NCI-H1048 (cell line): ENCODE results near the gene SSTR5.
"Not testable (repeated sequence)": the region's sequence is repeated elsewhere in the genome, so short reads cannot be mapped to it uniquely, and the experiment has no call there.

ENCODE experiments used
- DNase-seq: peaks from one replicate; lab custom pipeline; 2025; lab: John Stamatoyannopoulos, UW

SSTR5 gene

DNA sequence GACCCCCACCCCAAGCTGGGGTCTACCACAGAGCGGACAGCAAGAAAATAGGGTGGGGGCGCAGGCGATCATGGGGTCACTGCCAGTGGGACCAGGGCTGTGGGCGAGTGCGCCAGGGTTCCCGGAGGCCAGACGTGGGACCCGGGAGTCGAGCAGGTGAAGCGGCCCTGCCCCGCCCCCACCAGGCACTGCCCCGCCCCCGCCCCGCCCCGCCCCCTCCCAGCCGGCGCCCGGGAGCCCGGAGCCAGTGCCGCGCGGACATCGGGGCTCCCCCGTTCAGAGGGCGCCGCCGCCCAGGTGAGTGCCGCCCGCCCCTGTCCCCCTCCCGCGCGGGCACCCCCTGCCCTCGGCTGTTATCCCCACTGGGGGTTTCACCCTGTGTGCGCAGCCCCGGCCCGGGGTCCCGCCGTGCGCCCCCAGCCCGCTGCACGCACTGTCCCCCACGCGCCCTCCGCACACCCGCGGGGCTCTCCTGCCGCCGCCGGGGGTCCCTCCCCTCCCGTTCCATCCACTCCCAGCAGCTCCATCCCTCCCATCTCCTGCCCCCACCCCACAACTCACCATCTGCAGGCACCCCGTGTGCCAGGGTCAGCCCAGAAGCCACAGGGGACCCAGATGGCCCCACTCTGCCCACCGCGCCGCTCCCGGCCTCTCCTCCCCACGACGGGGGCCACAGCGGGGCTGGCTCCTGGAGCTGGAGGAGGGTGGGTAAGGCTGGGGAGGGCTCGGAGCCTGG is at the start of gene SSTR5:
TSS of gene SSTR5 (plus strand) at position 222 of the 736 bp plus-strand sequence. CDS start 6,122 bp downstream, outside the sequence.
- DNase-seq, result no peak

DNA sequence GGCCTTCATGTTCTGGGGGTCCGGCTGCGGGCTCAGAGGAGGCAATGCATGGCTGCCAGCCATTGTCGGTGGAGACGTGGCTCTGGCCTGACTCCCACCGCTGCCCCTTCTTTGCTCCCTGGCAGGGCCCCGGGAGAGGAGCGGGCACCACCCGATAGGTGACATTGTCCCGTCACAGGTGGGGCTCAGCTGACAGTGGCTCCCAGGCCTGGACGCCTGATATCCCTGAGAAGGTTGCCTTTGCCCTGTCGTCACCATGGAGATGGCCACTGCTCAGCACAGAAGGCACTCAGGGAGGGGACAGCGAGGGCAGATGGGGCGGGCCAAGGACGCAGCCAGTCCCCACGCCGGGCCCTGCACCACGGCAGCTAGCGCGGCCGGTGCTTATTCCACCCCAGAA is 48.4 kb upstream of the SSTR5 start:
- no peak for DNase-seq

DNA sequence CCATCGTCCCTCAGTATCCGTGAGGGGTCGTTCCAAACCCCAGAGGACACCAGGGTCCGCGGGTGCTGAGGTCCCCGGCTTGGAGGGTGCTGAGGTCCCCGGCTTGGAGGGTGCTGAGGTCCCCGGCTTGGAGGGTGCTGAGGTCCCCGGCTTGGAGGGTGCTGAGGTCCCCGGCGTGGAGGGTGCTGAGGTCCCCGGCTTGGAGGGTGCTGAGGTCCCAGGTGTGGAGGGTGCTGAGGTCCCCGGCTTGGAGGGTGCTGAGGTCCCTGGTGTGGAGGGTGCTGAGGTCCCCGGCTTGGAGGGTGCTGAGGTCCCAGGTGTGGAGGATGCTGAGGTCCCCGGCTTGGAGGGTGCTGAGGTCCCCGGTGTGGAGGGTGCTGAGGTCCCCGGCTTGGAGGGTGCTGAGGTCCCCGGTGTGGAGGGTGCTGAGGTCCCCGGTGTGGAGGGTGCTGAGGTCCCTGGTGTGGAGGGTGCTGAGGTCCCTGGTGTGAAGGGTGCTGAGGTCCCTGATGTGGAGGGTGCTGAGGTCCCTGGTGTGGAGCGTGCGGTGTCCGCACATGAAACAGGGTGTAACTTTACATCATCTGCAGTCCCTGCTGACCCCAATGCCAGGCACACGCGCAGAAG is 47.3 kb upstream of the SSTR5 start:
- DNase-seq, result not testable (repeated sequence)

DNA sequence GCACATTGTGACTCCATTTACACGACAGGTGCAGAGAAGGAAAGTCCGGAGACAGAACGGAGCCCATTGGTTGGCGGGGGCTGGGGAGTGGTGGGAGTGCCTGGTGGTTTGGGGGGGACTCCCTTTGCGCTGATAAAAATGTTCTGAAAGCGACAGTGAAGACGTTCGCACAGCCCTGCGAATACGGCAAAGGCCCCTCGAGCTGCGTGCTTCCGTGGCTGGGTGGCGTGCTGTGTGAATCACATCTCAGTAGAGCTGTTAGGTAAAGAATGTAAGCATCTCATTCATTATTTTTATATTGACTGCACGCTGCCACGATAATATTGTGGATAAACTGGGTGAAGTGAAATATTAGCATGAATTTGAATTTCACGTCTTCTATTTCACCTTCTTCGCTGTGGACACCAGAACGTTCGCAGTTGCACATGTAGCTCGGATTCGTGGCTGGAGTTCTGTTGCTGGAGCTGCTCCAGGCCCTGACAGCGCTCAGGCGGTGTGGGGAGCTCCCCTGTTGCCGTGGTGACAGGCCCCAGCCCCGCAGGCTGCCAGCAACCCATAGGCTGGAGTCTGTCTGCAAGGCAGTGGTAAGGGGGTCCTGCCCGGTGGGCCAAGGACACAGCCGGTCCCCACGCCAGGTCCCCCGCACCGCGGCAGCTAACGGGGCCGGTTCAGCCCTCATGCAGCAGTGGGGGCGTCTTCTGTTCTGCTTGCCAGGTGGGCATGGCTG is 46.3 kb upstream of the SSTR5 start:
- no peak for DNase-seq

- DNase-seq, result no peak
Observed at GRCh38 chr16:1026784-1027500, 45.6 kb upstream of the SSTR5 start.

DNA sequence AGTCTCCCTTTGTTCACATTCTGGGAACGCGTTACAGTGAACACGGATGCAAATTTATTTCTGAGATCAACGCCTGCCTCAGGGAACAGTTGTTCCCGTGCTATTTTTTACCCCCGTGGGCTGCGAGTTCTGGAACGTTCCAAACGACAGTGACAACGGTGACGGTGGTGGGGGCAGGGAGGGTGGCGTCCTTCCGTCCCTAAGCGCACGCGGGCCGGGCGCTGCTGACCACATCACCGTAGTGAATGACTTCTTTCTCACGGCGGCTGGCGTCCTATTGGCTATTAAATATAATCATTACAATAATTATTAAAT is 45.1 kb upstream of the SSTR5 start:
- DNase-seq, result no peak

DNA sequence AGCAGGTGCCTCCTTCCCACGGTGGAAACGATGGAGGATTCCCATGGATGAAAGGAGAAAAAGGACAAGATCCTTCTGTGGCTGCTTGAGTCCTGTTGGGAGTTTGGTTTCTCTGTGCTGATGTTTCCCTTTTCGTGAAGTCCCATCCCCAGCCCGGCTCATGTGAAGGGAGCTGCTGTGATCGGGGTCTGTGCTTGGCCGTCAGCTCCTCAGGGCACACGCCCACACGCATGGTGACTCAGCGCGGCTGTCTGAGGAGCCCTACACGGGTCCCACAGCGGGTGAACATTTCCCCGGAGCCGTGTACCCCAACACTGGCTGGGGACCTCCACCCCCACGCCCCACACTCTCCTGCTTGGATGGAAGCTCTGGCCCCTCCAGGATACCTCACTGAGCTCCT is 44.5 kb upstream of the SSTR5 start:
- no peak for DNase-seq

GRCh38 chr16:1028524-1029258 is 43.9 kb upstream of the SSTR5 start:
- DNase-seq, result no peak

GRCh38 chr16:1029259-1029545 is 43.3 kb upstream of the SSTR5 start:
- no peak for DNase-seq

- no peak for DNase-seq
Observed at GRCh38 chr16:1030473-1030901, 42.1 kb upstream of the SSTR5 start.

GRCh38 chr16:1031666-1032065 is 40.9 kb upstream of the SSTR5 start:
- no peak for DNase-seq

DNA sequence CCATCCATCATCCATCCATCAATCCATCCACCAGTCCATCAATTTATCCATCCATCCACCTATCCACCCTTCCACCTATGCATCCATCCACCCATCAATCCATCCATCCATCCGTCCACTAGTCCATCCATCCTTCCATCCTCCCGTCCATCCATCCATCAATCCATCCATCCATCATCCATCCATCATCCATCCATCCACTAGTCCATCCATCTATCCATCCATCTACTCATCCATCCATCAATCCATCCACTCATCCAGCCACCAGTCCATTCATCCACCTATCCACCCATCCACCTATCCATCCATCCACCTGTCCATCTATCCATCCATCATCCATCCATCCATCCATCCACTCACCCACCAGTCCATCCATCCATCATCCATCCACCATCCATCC is 39.9 kb upstream of the SSTR5 start:
- DNase-seq, result no peak

- DNase-seq, result no peak
Observed at GRCh38 chr16:1033128-1033679, 39.3 kb upstream of the SSTR5 start.

DNA sequence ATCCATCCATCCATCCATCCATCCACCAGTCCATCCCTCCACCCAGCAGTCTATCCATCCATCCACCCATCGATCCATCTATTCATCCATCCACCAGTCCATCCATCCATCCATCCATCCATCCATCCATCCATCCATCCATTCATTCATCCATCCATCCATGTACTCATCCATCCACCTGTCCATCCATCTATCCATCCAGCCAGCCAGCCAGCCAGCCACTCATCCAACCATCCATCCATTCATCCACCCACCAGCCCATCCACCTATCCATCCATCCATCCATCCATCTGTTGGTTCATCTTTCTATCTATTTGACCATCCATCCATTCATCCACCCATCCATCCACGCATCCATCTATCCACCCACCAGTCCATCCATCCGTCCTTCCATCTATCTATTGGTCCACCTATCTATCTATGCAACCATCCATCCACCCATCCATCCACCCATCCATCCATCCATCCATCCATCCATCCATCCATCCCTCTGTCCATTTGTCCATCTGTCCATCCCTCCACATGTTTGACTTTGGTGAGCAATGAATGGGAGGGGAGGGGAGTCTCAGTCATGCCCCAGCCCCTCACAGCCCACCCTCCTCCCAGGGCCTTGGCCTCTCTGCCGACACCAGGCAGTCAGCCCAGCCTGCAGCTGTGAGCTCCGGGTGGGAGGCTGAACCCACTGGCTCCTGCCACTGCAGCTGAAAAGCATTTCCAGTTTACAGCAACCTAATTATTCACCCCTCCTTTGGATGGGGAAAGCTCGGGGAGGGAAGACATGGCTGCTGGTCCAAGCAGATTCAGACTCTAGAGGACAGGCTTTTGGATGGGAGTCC is 38.1 kb upstream of the SSTR5 start:
- no peak for DNase-seq

DNA sequence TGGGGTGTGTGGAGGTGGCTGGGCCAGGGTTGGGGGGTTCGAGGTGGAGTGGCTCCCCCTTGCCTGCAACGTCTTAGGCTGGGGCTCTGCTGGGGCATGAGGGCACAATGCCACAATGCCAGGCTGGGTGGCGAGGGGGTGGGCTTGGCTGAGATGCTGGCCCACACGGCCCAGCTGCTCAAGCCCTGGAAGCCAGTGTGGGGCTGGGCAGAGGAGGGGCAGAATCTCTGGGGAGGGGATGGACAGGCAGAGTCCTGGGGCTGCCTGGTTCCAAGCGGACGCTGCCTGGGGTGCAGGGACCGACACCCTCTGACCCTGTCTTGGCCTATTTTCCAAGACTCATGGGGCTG is 37.5 kb upstream of the SSTR5 start:
- no peak for DNase-seq

GRCh38 chr16:1036166-1036565 is 36.4 kb upstream of the SSTR5 start:
- no peak for DNase-seq

GRCh38 chr16:1036726-1037393 is 35.7 kb upstream of the SSTR5 start:
- no peak for DNase-seq

- DNase-seq, result no peak
Observed at GRCh38 chr16:1037394-1038257, 34.9 kb upstream of the SSTR5 start.

DNA sequence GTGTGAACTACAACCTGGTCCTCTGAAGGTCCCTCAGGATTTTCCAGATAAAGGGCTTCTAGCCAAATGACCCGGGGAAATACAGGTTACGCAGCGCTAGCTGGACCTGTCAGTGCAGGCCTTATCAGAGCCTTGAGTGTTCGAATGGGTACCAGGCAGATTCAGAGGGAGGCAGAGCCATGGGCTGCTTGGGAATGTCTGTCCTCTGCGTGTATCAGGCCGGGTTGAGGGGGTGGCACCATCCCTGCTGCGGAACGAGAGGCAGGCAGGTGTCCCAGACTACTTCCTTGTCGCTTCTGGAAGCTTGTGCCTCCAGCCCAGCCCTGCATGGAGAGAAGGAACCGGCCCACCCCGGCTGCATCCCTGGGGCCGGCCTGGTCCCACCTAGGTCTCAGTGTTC is 33.6 kb upstream of the SSTR5 start:
- DNase-seq, result no peak

DNA sequence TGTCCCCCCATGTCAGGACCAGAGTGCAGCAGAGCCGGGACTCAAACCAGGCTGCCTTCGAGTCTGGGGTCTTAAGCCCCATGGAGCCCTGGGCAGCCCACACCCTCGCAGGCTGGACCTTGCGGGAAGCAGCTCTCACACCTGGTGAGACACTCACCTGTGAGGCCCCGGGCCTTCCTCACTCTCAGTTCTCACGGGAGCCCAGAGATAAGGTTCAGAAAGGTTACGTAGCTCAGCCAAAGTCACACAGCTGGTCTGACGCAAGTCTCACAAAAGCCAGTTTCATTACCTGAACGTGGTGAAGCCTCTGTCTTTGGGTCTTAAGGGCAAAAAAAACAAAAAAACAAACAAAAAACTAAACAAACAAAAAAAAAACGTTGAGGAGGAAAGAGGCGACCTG is 32.8 kb upstream of the SSTR5 start:
- DNase-seq, result no peak
